Measurements from ENCODE around the gene PPP1R37.

DNA sequence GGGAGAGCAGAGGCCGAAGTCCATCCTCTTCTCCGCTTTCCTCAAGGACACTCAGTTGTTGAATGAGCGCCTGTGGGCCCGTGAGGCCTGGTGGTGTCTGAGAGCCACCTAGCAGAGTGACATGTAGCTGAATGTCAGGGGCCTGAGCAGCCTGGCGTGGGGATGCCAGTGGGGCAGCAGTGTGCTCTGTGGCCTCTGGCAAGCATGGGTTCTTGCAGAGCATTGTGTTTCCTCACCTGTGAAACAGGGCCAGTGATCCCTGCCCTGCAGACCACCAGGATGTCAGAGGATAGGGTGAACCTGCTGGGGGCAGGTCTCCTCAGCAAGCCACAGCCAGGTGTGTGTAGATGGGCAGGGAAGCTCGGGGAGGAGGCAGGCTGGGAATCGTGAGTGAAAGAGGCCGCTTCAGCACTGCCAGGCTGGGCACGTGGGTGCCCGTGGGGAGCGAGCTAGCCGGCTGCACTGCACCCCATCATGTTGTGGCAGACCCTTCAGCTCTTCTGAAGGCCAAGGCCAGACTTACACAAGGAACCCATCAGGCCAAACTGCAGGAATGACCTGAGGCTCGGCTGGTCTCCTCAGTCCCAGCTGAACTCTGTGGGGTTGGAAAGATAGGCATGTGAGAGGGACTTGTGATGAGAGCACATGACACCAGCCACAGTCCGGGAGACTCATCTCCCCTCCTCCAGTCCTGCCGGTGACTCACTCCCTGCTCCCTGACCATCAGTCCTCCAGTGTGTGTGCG, 5.0 kb downstream of the PPP1R37 start:
- TF ChIP-seq, protein P1, sequence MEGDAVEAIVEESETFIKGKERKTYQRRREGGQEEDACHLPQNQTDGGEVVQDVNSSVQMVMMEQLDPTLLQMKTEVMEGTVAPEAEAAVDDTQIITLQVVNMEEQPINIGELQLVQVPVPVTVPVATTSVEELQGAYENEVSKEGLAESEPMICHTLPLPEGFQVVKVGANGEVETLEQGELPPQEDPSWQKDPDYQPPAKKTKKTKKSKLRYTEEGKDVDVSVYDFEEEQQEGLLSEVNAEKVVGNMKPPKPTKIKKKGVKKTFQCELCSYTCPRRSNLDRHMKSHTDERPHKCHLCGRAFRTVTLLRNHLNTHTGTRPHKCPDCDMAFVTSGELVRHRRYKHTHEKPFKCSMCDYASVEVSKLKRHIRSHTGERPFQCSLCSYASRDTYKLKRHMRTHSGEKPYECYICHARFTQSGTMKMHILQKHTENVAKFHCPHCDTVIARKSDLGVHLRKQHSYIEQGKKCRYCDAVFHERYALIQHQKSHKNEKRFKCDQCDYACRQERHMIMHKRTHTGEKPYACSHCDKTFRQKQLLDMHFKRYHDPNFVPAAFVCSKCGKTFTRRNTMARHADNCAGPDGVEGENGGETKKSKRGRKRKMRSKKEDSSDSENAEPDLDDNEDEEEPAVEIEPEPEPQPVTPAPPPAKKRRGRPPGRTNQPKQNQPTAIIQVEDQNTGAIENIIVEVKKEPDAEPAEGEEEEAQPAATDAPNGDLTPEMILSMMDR (conservative IDR thresholded peaks at IDR 0.05 in 1 of 2, IDR thresholded peaks at IDR 0.05 in 1 of 2; ENCODE audit: low read depth in 1 of 2, low read length in 2 of 2), result no peak
- TF ChIP-seq EZH2 (IDR thresholded peaks at IDR 0.05; ENCODE audit: low read length, missing control alignments), result no peak

Measured in fibroblast of lung (primary cell).